Epithelial cell of proximal tubule (primary cell): ENCODE measurements around the gene NDUFA6. TPM values are rescaled to one million over a fixed set of nuclear protein-coding genes. Genes with fewer than 3 reads are reported as not detected.
"Not testable (repeated sequence)": the region's sequence is repeated elsewhere in the genome, so short reads cannot be mapped to it uniquely, and the experiment has no call there.

Source experiments
- DNase-seq: peaks from one replicate; pipeline ENCODE4 v3.0.0-alpha.2; 2011; ENCODE audit warnings: low read depth
- H3K4me3 ChIP-seq: 2 replicates; pipeline ENCODE4 v1.5.1; 2011; ENCODE audit warnings: low read depth, mild to moderate bottlenecking, low read length
- total RNA-seq: library from RNA; depleted of rRNA; stranded (reverse); fragments of >200 nt; gene quantifications from 2 replicates; pipeline ENCODE4 v1.2.3, GENCODE V29; 2015
- TF ChIP-seq, protein P1 (sequence below): conservative IDR thresholded peaks from 2 replicates; pipeline ENCODE4 v1.5.1; 2012; ENCODE audit warnings: low read depth, mild to moderate bottlenecking, low read length

Gene NDUFA6
- total RNA-seq, 1 donor from 2014 or later, result 91.0 TPM

DNA sequence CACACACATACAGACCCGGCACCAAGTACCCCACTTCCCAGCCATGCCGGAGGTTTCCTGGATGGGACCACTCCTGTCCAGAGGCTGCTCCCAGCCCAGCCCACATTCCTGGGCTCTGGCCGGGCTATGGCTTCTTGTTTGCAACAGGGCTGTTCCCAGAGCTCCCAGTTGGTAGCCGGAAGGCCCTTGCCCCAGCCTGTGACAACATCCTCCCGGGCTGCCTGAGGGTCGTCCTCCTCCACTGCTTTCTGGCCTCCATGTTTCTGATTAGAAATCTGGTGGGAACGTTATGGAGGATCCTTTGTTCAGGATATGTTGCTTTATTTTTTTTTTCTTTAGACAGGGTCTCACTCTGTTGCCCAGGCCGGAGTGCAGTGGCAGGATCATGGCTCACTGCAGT, 41.0 kb upstream of the NDUFA6 start:
- no peak for DNase-seq
- H3K4me3 ChIP-seq, result no peak overlapping the region
- TF ChIP-seq, protein P1, sequence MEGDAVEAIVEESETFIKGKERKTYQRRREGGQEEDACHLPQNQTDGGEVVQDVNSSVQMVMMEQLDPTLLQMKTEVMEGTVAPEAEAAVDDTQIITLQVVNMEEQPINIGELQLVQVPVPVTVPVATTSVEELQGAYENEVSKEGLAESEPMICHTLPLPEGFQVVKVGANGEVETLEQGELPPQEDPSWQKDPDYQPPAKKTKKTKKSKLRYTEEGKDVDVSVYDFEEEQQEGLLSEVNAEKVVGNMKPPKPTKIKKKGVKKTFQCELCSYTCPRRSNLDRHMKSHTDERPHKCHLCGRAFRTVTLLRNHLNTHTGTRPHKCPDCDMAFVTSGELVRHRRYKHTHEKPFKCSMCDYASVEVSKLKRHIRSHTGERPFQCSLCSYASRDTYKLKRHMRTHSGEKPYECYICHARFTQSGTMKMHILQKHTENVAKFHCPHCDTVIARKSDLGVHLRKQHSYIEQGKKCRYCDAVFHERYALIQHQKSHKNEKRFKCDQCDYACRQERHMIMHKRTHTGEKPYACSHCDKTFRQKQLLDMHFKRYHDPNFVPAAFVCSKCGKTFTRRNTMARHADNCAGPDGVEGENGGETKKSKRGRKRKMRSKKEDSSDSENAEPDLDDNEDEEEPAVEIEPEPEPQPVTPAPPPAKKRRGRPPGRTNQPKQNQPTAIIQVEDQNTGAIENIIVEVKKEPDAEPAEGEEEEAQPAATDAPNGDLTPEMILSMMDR, result no peak

DNA sequence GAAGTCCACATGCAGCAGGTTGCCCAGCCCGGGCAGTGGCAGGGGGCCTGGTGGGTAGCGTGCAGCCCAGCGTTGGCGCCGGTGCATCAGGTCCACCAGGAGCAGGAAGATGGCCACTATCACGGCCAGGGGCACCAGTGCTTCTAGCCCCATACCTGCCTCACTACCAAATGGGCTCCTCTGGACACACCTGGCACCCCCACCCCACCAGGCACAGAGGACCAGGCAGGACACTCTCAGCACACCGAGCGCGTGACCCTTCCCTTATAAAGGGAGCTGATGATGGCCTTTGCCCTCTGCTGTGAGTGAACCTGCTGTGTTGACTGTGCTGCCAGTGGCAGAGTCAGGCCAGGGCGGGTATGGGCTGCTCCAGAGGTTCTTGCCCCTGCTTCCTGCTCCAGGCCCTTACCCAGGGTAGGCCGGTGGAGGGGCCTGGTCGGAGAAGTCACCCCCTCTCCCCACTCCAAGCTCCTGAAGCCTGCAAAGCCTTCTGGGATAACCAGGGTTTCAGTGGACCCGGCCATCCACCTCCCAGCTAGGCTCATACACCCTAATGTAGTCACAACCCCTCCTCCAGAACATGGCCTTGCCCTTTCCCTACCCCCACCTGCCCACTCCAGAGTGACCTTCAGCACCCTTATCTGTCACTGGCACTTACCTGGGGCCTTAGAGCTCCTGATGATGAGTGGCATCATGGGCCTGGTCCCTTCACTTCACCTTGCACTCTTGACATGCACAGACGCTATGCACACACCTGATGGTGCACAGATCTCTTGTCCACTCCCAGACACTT, 40.3 kb upstream of the NDUFA6 start, which contains the start of gene CYP2D6:
TSS of gene CYP2D6 (minus strand) at position 172 of the 793 bp plus-strand sequence. CDS start at position 153, 19 bp downstream.
- not testable (repeated sequence) for DNase-seq, H3K4me3 ChIP-seq

DNA sequence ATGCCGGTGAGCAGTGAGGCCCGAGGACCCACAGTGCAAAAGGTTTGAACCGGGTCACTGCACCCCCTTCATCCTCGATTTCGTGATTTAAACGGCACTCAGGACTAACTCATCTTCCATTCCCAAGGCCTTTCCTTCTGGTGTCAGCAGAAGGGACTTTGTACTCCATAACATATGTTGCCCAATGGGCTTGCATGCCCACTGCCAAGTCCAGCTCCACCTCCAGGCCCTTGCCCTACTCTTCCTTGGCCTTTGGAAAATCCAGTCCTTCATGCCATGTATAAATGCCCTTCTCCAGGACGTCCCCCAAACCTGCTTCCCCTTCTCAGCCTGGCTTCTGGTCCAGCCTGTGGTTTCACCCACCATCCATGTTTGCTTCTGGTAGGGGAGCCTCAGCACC, 39.6 kb upstream of the NDUFA6 start:
- not testable (repeated sequence) for DNase-seq, H3K4me3 ChIP-seq

DNA sequence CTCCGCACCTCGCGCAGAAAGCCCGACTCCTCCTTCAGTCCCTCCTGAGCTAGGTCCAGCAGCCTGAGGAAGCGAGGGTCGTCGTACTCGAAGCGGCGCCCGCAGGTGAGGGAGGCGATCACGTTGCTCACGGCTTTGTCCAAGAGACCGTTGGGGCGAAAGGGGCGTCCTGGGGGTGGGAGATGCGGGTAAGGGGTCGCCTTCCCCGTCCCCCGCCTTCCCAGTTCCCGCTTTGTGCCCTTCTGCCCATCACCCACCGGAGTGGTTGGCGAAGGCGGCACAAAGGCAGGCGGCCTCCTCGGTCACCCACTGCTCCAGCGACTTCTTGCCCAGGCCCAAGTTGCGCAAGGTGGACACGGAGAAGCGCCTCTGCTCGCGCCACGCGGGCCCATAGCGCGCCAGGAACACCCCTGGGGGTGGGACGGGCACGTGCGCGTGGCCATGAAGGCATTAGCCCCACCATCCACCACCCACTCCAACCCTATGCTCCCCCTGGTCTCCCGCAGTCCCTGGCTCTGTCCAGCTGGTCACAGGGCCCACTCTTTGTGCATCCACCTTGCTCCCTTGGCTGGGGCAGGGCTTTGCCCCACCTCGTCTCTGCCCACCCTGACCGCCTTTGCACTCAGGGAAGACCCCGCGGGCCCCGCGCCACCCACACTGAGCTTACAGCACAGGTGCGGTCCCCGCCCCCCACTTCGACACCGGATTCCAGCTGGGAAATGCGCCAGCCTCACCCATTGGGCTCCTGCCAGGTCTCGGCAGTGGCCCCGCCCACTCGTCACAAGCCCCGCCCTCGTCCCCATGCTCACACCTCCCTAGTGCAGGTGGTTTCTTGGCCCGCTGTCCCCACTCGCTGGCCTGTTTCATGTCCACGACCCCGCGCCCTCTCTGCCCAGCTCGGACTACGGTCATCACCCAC, 38.5 kb upstream of the NDUFA6 start:
- not testable (repeated sequence) for H3K4me3 ChIP-seq, DNase-seq

DNA sequence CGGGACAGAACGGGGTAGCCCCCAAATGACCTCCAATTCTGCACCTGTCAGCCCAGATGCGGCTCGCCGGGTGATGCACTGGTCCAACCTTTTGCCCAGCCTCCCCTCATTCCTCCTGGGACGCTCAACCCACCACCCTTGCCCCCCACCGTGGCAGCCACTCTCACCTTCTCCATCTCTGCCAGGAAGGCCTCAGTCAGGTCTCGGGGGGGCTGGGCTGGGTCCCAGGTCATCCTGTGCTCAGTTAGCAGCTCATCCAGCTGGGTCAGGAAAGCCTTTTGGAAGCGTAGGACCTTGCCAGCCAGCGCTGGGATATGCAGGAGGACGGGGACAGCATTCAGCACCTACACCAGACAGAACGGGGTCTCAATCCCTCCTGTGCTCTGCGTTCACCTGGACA, 37.4 kb upstream of the NDUFA6 start:
- H3K4me3 ChIP-seq, DNase-seq: not testable (repeated sequence)

DNA sequence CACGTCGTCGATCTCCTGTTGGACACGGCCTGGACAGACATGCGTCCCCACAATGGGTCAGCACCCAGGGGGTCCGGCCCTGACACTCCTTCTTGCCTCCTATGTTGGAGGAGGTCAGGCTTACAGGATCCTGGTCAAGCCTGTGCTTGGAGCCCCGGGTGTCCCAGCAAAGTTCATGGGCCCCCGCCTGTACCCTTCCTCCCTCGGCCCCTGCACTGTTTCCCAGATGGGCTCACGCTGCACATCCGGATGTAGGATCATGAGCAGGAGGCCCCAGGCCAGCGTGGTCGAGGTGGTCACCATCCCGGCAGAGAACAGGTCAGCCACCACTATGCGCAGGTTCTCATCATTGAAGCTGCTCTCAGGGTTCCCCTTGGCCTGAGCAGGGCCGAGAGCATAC, 37.0 kb upstream of the NDUFA6 start:
- DNase-seq, result no peak
- TF ChIP-seq, protein P1, result no peak
- no peak overlapping the region for H3K4me3 ChIP-seq

DNA sequence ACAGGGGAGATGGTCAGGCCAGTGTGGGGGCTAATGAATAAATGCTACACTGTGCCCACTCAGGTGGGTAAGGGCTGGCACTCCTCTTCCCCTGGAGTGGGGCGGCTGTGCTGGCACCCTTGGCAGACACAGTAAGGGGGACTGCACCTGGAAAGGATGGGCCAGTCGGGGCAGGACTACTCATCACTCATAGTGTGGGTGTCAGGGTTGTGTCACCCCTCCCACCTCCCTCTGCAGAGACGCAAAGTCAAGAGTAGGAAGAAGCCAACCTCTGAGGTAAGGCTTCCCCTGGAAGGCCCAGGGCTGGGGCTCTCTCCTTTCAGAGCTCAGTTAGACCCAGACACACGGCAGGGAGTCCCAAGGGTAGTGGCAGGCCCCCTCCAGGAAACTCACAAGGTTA, 33.0 kb upstream of the NDUFA6 start:
- not testable (repeated sequence) for DNase-seq, H3K4me3 ChIP-seq

DNA sequence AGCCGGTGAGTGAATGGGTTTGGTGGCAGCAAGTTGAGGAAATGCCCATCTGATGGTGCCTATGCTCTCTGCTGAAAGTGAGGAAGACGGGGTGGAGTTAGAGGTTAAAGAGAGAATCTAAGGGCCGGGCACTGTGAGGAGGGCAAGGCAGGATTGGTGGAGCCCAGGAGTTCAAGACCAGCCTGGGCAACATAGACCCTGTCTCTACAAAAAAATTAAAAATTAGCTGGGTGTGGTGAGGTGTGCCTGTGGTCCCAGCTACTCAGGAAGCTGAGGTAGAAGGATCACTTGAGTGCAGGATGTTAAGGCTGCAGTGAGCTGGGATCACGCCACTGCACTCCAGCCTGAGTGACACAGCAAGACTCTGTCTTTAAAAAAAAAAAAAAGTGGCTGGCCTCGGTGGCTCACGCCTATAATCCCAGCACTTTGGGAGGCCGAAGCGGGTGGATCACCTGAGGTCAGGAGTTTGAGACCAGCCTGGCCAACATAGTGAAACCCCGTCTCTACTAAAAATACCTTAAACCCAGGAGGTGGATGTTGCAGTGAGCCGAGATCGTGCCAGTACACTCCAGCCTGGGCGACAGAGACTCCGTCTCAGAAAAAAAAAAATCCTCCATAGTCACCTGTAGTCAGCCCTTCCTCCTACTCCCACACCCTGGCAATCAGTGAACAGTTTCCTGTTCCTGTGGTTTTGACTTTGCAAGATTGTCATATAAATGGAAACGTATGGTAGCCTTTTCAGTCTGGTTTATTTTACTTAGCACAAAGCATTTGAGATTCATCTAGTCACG, 29.9 kb upstream of the NDUFA6 start:
- not testable (repeated sequence) for DNase-seq

DNA sequence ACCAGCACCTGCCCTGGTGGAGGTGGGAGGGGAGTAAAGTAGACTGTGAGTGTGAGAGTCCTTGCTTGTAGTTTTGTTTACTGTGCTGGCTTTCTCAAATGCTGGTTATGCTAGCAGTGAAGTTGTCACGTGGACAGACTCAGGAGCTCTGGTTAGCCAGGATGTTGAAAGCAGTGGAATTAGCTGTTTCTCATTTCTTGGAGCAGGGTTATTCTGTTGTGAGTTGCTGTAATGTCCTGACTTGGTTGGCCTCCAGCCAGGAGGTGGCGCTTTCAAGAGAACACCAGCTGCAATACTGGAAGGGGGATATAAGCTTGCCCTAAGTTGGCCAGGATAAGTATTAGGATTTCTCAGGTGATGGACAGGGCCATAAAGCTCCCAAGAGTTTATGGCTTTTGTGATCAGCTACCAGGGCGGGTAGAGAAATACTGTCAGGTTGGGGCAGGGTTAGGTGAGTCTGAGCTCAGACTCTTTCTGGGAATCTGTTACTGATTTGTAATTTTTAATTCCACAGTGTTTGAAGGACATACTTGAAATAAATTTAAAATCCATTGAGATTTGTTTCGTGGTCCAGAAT, 26.4 kb upstream of the NDUFA6 start:
- DNase-seq, result no peak
- no peak overlapping the region for H3K4me3 ChIP-seq
- TF ChIP-seq, protein P1, result peak; percentile 24

More for the DNA sequence above, 29.9 kb upstream of the NDUFA6 start:
- H3K4me3 ChIP-seq, result not testable (repeated sequence)

DNA sequence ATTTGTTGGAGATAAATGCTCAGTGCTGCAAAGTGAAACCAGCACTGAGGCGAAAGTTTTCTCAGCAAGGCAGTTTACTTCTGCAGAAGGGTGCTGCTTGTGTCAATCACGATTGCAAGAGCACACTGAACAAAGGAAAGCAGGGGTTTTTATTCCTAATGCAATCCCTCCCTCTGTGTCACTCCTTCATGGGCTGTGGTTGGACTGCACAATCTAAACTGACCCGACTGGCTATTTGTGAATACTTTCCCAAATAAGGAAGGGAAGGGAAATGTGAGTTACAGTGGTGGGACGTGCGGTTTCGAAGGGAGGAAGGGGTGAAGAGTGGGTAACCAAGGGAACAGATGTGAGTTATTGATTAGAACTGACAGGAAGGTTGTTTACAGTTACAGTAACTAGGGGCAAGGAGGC, 24.9 kb upstream of the NDUFA6 start:
- not testable (repeated sequence) for DNase-seq, H3K4me3 ChIP-seq
